ENCODE results near the gene DUSP16. TPM values are rescaled to one million over a fixed set of nuclear protein-coding genes. Genes with fewer than 3 reads are reported as not detected.
"Not testable (repeated sequence)": the region's sequence is repeated elsewhere in the genome, so short reads cannot be mapped to it uniquely, and the experiment has no call there.

DUSP16 gene
- total RNA-seq, 1 experiment from 2014 or later: 0.80 TPM

- no peak for DNase-seq (ENCODE audit: low read depth)
Measured at GRCh38 chr12:12583510-12584178, 21.0 kb upstream of the DUSP16 start.

- no peak for DNase-seq (ENCODE audit: low read depth)
Measured at GRCh38 chr12:12582895-12583303, 20.2 kb upstream of the DUSP16 start.

GRCh38 chr12:12582193-12582881, 19.7 kb upstream of the DUSP16 start:
- DNase-seq (ENCODE audit: low read depth): no peak

- DNase-seq (ENCODE audit: low read depth): not testable (repeated sequence)
Measured at GRCh38 chr12:12580716-12581115, 18.1 kb upstream of the DUSP16 start.

GRCh38 chr12:12577786-12578185, 15.1 kb upstream of the DUSP16 start:
- DNase-seq (ENCODE audit: low read depth): no peak

DNA sequence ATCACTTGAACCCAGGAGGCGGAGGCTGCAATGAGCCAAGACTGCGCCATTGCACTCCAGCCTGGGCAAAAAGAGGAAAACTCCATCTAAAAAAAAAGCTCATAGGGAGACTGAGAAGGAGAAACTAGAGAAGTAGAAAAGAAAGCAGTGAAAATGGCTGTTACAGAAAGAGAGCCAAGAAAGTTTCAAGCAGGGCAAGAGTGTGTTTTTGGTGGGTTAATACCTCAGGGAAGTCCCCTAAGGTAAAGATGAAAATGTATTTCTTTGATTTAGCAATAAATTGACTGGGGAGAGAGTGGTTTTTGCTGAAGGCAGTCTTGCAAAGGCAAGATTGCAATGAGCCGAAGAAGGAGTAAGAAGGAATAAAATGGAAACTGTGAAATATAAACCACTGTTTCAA, 10.0 kb upstream of the DUSP16 start:
- DNase-seq (ENCODE audit: low read depth): no peak

DNA sequence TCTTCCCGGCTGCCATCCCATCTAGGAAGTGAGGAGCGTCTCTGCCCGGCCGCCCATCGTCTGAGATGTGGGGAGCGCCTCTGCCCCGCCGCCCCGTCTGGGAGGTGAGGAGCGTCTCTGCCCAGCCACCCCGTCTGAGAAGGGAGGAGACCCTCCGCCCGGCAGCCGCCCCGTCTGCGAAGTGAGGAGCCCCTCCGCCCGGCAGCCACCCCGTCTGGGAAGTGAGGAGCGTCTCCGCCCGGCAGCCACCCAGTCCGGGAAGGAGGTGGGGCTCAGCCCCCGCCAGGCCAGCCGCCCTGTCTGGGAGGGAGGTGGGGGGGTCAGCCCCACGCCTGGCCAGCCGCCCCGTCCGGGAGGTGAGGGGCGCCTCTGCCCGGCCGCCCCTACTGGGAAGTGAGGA, 3.3 kb upstream of the DUSP16 start:
- DNase-seq (ENCODE audit: low read depth): not testable (repeated sequence)

DNA sequence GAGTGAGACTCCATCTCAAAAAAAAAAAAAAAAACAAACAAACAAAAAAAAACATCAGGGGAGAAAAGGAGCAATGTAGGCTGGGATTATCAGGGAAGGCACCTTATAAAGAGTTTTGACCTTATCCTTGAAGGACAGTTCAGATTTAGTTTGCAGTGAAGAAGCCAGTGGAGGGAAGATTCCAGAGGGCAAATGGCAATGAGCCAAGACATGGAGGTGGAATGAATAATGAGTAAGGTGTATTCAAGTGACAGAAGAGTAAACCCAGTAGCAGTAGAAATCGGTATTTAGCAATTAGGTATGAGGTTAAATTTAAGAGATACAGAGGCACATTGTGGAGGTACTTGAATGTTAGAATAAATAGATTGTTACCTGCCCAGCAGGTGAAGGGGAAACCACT, 2.2 kb upstream of the DUSP16 start:
- no peak for DNase-seq (ENCODE audit: low read depth)

DNA sequence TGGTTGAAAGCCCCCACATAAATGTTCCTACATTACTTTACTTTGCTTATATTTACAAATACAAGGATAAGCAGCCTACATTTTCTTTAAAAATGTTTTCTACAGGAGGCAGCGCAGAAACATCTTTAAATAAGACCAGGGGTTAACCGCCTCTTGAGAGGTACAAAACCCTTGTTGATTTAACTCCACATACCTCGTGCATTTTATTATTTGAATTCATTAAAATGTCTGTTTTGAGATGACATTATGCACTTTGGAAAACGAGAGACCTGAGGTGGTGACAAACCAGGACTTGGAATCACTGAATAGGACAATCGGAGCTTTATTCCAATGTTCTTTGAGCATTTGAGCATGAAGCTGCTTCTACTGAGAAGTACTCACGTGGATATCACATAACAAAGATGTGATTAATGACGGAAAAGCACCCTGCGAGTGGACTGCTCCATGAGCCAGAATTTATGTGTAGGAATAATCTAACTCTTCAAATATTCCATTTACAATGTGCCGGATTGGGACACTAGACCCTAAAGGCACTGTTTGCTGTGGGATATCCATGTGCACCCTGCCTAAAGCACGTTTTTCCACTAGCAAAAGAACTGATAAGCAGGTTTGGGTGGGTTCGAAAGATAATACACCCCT, 746 bp upstream of the DUSP16 start:
- no peak for DNase-seq (ENCODE audit: low read depth)

- DNase-seq (ENCODE audit: low read depth): no peak
Measured at GRCh38 chr12:12562016-12562483, 613 bp downstream of the DUSP16 start.

- DNase-seq (ENCODE audit: low read depth): no peak
Measured at GRCh38 chr12:12561371-12562015, 1.2 kb downstream of the DUSP16 start.

DNA sequence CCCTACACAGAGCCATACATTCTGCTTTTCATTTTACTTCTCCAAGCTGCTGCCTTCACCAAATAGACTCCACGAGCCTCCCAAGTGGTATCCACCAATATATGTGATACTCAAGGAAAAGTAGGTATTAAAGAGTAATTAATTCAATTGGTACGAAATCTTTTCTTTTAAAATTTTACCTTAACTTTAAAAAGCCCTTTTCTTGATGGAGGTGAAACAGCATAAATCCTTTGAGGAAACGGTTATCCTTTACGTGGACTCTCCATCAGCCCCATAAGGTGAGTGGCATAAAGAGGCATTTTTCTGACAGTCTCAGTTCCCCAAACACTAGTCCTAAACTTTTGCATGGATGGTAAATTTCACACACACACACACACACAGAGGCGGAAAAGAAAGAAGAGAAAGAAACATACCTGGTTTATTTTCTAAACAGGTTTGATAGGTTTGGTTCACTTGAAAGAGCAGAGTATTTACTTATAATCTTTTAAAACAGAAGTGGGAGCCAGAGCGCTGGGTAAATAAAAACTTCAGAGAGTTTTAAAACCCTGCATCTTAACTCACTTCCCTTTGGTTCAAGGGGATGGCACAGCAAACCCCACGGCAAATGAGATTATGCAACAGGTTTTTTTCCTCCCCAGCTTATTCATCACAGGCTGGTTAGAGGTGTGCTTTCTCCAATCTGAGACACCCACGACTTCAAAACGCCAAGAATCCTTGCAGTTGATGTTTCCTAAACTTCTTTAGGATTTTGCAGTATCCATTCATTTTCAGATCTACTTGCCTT, 1.9 kb downstream of the DUSP16 start:
- no peak for DNase-seq (ENCODE audit: low read depth)

GRCh38 chr12:12559719-12560296, 2.9 kb downstream of the DUSP16 start:
- no peak for DNase-seq (ENCODE audit: low read depth)

DNA sequence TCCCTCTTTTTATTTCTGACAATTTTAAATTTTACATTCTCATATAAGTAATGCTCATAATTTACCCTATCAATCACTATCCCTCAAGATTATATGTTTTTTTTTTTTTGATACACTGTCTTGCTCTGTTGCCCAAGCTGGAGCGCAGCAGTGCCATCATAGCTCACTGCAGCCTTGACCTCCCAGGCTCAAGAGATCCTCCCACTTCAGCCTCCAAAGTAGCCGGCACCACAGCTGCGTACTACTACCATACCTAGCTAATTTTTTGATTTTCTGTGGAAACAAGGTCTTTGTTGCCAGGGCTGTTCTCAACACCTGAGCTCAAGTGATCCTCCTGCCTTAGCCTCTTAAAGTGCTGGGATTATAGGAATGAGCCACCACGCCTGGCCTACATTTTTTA, 4.4 kb downstream of the DUSP16 start:
- no peak for DNase-seq (ENCODE audit: low read depth)

DNA sequence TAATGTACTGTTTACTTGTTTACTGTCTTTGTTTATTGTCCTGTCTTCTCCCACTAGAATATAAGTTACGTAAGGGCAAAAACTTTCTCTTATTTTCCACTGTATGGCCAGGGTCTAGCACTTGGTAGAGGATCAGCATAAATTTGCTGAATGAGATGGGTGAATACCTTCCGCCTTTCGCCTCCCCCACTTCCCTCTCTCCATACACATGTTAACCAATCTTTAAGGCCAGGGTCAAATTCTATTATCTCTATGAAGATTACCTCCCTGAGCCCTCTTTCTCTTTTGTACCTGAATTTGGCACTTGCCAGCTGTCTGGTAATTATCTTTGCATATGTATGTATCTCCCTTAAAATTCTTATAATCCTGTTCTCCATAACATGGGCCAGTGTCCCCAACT, 4.9 kb downstream of the DUSP16 start:
- DNase-seq (ENCODE audit: low read depth): no peak

- DNase-seq (ENCODE audit: low read depth): no peak
Measured at GRCh38 chr12:12555656-12556055, 7.0 kb downstream of the DUSP16 start.

- DNase-seq (ENCODE audit: low read depth): no peak
Measured at GRCh38 chr12:12553208-12553785, 9.4 kb downstream of the DUSP16 start.

- no peak for DNase-seq (ENCODE audit: low read depth)
Measured at GRCh38 chr12:12551115-12551514, 11.5 kb downstream of the DUSP16 start.

DNA sequence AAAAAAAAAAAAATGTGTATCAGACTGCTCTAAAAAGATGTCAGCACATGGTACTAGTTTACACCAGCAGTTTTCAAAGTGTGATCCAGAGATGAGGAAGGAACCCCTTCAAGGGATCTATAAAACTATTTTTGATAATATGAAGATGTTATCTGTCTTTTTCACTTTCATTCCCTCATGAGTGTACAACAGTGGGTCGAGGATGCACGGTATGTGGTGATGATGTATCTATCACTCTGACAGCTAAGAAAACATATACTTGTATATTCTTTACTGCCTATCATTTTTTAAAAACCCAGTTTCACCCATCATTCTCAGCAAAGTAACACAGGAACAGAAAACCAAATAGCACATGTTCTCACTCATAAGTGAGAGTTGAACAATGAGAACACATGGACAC, 12.4 kb downstream of the DUSP16 start:
- DNase-seq (ENCODE audit: low read depth): no peak

DNA sequence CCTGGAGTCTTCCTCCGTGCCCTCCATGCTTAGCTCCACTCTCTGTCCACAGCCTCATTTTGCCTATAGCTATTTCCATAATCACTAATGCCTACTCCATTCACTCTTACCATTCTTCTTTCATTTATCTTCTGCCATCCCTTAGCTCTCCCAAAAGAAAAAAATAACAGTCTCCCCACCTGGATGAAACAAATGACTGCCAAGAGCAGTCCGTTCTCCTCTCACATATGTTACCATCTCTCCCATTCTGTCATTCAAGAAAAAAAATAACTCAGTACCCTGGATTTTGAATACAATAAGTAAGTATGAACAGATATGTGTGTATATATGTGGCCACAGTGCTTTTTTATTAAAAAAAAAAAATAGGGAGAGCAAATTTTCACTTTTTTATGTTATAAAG, 13.2 kb downstream of the DUSP16 start:
- DNase-seq (ENCODE audit: low read depth): no peak

- DNase-seq (ENCODE audit: low read depth): no peak
Measured at GRCh38 chr12:12548713-12549112, 13.9 kb downstream of the DUSP16 start.
